AG08395 (cell line): Measurements from ENCODE around the gene APOBEC3A.
"Not testable (repeated sequence)": the region's sequence is repeated elsewhere in the genome, so short reads cannot be mapped to it uniquely, and the experiment has no call there.

Source experiments
- DNase-seq: peaks from one replicate; pipeline ENCODE4 v3.0.0; 2012; ENCODE audit warnings: mixed read lengths, low spot score

Gene APOBEC3A

DNA sequence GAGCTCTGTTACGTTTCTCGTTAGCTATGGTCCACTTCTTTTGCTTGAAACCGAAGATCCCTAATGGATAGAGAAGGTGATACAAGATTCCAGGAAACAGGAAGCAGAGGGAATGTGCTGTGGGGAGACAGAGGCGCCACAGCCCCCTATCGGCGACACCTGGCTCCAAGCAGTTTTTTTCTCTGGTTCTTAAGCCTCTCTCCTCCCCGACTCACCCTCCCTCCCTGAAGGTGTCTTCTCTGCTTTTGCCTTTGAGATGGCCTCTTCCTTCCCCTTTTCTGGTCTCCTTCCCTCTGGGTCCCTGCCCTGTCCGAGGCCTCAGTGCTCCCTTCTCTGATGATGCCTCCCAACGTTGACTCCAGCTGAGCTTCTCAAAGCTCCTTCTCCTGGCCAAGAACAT, 14.2 kb upstream of the APOBEC3A start:
- no peak for DNase-seq

DNA sequence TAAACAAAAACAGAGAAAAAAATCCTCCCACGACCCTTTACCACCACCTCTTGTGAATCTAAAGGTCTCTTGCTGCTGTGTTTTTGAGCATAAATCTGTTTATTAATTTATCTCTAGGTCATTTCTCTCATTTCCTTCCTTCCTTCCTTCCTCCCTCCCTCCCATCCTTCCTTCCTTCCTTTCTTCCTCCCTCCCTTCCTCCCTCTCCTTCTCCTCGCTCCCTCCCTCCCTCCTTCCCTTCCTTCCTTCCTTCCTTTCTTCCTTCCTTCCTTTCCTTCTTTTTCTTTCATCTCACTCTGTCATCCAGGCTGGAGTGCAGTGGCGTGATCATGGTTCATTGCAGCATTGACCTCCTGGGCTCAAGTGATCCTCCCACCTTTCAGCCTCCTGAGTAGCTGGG, 13.5 kb upstream of the APOBEC3A start:
- no peak for DNase-seq

DNA sequence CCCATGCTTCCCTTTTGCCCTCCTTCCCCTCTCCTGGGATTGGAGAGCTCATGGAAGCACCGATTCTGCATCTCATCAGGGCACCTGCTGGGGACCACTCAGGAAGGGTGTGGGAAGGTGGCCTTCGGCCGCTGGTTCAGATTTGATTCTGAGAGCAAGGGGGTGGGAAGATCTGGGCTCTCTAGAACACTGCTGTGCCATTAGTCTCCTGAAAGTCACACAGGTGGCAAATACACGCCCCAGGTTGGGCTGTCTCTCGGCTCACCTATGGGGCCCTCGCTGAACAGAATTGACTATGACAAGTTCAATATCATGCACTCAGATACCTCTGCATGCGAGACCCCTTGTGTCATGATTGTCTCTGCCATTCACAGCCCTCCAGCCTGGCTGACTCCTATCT, 12.8 kb upstream of the APOBEC3A start:
- DNase-seq, result no peak

DNA sequence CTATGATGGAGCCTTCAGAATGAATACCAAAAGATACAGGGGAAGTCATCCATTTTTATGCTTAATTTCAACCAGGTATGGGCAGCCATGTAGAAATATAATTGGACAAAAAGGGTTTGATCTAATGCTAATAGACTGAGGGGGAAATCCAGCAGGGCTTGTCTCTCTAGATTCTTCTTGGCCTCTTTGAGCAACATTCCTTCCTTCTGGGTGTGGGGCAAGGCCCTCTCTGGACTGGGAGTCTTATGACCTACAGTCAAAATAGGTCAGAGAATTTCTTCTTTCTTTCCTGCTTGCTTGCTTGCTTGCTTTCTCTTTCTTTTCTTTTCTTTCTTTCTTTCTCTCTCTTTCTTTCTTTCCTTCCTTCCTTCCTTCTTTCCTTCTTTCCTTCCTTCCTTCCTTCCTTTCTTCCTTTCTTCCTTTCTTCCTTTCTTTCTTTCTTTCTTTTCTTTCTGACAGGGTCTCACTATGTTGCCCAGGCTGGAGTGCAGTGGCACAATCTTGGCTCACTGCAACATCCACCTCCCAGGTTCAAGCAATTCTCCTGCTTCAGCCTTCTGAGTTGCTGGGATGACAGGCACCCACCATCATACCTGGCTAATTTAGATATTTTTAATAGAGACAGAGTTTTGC, 11.6 kb upstream of the APOBEC3A start:
- DNase-seq, result not testable (repeated sequence)

DNA sequence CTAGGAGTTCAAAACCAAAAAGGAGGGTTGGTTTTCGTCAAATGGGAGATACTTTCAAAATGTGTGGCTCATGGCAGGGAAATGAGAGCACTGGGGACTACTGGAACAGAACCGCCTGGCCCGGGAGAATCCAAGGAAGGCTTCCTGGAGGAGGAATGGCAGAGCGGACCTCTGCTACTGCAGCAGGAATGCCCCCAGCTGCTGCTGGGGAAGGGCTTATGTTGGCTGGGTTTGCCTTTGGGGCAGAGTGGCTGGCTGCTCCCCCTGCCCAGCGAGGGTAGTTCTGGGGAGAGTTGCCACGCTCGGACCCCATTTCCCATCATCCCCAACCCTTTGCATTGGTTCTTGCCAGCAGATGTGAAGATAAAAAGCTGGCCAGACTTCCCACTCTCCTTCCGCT, 10.6 kb upstream of the APOBEC3A start:
- no peak for DNase-seq

DNA sequence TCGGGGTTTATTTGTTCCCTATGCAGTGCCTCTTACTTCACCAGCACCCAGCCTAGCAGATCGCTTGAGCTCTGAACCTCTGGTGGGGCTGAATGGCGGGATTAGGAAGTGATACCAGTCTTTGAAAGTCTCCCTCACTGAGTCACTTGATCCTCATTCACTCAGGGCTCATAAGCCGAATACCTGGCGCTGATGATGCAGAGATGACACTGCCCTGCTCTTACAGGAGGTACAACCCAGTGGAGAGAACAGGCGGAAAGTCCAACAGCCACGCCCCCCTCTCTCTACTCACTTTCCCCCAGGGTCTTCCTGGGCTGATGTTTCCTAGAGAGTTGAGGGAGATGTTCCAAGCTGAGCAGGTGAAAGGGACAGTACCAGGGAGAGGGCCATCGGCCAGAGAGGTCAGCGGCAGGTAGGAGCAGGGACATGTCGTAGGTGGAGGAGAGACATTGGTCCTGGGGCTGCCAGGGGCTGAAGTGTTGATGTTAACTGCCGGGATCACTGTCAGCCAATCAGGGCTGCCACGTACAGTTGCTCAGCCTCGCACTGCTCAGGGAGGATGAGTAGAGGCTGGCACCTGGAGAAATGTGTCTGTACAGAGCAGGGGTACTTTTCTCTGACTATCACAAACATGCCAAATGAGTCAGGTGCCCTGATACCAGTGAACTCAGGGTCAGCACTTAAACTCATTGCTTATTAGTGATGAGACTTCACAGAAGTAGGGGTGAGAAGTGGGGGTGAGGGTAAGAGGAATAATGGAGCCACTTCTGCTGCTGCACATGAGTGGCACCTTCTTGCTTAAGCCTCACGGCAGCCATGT, 9.9 kb upstream of the APOBEC3A start:
- DNase-seq, result no peak

DNA sequence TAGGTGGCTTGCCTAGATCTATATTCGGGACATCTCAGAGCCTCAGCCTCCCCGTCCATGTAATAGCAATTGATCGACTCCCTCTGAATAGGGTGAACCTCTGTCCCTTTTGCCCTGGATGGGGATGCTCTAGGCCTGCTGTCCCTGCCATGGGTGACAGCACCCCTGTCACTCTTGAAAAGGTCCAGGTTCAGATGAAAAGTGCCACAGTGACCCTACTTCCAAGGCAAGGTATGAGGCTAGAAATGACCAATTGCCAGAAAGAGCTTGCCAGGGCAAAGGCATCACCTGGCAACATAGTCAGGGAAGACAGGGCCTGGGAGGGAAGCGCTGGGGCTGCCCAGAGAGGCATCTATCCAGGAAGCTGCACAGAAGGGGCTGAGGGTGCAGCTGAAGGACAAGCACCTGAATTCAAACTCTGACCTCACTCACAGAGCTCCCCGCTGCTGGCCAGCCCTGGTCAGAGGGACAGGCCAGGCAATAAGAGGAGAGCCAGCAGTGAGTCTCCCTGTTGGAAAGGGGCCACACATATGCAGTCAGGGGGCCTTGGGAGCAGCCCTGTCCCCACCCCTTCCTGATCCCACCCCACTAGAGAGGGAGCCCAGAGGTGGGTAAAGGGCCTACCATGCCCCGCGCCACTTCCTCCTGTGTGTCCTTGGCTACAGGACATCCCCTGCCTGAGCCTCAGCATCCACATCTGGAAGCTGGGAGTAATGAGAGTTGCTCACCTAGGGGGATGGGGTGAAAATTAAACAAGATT, 9.0 kb upstream of the APOBEC3A start:
- DNase-seq, result no peak

DNA sequence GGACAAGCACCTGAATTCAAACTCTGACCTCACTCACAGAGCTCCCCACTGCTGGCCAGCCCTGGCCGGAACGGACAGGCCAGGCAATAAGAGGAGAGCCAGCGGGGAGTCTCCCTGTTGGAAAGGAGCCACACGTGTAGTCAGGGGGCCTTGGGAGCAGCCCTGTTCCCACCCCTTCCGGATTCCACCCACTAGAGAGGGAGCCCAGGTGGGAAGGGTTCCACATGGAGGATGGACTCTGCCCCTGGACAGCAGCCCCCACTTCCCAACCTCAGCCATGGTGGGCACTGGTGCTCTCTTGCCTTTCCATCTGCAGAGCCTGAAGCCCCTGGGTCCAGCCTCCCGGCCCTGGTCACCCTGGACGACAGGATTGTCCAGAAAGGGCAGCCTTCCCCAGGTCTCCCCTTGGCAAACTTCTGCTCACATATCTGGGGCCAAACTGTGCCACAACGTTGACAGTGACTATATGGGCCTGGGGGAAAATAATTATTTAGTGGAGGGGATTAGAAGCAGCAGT, 7.5 kb upstream of the APOBEC3A start:
- DNase-seq, result no peak

DNA sequence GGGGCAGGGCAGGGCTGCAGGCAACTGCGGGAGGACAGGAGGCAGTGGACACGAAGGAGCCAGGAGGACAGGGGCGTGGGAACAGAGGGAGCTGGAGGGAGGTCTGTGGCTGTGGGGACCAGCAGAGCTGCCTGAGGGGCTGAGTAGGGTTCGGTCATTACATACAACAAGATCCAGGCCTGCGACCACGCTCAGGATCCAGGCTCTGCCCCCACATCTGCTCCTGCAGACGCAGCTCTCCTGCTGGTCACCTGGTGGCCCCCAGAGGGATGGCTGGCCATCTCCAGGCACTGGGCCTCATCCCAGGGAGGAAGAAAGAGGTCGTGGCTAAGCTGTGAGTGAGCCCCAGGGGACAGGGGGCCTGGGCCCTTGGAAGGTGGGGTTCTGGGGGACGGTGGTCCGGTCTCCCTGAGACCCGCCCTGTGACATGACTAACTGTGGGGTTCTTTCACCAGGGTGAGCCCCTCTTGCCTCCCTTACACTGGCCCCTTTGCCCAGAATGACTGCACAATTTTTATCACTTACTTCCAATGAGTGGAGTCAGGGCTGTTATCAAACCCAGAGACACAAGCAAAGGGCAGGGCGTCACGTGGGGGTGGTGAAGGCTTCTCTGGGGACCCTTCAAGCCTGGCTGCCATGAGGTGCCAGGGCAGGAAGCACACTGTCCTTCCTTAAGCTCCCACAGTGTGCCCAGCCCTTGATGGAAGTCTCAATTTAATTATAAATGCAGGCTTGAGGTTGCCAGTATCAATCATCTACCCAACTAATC, 6.7 kb upstream of the APOBEC3A start:
- no peak for DNase-seq

DNA sequence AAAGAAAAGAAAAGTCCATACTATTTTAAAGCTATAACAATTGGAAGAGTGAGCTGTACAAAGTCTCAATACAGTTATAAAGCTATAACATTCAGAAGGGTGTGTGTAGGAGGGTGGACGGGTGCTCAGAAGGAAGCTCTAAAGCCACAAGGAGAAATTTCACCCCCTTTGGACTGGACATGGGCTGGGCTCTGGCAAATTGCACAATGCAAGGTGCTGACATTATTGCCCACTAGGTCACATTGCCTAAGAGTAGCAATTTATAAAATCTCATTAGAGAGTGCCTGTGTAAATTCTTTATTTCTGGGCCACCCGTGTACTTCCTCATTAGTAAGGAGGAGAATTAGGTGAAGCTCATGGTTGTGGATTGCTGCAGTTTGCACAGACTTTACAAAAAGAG, 5.7 kb upstream of the APOBEC3A start:
- DNase-seq, result no peak

DNA sequence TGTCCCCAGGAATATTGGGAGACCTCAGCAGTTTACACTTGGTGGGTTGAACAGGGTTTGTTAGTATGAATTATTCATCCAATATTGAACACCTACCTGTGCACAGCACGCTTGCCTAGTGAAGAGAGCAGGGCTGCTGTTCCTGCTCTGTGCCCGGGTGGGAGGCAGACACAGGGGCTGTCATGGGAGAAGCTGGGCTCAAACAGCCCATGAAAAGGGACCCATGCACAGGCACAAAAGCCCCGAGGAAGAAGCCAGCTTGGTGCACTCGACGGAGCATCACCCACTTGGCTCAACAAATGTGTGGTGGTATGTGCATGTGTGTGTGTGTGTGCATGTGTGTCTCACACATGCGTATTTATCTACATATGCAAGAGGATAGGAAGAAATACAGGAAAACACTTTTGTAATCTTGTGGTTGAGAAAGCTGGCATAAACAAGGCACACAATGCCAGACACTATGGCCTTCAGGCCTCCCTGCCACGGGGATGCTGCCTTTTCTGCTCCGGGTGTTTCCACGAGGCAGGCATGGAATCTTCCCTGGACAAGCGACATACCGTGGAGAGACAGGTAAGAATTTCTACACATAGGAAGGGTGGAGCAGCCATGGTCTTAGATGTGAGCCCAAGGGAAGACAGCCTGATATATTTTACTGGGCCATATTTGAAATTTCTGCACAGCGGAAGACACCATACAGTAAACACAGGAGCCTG, 5.0 kb upstream of the APOBEC3A start:
- no peak for DNase-seq

DNA sequence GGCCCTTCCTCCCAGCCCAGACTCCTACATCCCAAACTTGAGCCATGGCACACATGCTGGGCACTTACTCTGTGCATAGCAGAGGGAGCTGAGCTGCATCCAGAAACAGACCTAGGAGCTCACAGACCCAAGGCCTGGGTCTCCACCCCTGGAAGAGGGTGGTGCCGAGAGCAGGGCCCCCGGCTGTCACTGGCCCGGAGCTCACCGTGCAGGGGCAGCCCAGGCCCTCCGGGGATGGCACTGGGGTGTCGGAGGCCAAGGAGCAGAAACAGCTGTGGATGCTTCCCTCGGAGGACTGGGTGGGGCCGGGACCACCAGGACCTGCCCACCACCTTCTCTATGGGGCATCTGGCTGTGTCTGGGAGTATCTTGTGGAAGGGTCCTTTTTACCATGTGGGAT, 4.3 kb upstream of the APOBEC3A start:
- DNase-seq, result no peak

DNA sequence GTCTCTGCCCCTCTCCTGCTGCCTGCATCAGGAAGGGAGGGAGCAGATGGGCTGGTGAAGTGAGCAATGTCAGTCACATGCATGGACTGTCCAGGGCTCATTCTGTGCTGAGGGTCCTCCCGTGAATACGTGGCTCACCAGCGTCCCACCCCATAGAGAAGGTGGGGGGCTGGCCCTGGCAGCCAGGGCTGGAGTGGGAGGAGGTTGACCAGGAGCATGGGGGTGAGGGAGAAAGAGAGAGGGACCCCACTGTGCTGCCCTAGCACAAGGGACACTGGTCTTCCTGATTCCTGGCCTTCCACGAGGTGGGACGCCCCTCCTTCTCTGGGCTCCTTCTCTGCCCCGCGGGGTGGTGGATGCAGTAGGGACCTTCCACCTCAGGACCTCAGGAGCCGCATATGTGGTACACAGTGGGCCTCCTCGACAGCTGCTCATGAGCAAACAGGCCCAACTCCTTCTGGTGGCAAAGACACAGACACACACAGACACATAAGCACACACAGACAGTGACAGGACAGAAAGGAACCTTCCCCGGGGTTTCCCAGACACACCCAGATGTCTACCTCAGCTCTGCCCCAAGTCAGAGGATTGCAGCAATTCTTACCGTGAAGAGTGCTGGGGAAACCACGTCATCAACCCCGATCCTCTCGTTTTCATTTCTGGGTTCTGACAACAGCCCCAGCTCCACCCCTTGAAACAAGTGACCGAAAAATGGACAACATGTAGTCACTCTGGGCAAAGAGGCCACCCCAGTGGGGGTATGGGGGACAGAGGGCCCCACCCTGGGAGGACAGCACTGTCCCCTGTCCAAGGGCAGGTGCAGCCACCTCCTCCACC, 3.6 kb upstream of the APOBEC3A start:
- no peak for DNase-seq

DNA sequence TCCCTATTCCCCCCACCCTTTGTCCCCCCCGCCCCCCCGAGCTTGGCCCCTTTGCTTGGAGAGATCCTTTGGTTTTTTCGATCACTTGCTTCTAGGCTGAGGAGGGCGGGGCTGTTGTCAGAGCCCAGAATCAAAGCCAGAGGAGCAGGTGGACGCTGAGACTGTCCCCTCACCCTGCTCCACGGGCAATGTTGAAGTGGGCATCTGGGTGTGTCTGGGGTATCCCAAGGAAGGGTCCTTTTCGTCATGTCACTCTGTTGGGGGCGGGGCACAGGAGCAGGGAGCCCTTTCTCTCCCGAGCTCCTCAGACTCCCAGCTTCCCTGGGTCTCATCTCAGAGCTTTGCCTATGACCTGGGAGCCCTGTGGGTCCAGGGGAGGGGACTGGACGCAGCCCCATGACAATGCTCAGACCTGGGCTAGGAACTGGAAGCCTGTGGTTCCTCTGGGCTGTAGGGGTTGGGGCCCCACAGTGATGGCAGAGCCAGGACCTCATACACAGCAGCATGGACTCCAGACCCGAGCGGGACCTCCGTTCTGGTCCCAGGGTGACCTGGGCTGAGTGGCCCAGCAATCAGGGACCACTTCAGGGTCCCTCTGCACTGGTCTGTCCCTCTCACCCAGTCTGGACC, 2.9 kb upstream of the APOBEC3A start:
- DNase-seq, result no peak

DNA sequence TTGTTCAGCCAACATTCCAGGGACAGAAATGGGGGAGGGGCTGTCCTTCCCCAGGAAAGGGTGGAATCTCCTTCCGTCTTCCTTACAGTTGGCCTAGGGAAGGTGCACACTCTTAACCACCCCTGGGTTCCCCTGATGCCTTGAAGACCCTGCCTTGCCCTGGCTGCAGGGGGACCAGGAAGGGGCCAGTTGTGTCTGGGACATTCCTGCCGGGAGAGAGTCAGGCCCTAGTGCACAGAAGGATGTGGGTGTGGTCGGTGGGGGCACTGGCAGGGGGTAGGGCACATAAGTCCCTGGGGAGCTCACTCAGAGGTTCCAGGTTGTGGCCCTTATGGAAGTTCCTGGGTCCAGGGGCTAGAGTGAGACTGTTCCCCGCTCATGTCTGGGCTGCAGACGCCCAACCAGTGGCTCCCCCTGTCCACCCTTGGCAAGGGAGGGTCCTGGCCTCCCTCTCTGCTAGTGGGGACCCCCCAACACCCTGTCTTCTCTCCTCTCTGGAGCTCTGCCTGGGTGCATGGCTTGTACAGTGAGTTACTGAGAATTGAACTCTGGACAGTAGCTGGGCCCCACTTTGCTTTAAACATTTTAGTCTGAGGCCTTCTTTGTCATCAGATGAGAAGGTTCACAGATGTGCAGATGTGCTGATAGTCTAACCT, 2.0 kb upstream of the APOBEC3A start:
- DNase-seq, result no peak

DNA sequence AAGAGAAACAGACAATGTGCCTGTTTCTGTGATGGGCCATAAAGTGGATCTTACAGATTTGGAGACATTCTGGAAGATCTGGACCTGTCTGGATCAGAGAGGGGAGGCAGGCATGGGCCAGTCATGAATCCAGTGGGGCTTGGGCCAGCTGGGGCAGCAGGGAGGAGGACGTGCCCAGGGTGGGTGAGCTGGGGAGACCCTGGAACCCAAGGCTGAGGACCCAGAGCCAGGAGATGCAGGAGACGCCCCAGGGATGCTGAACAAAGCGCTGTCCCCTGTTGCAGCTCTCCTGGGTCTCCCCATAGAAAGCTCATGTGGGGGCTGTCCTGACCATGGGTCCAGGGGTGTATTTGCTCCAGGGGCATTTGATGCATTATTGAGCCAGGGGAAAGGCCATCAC, 1.5 kb upstream of the APOBEC3A start:
- DNase-seq, result no peak

DNA sequence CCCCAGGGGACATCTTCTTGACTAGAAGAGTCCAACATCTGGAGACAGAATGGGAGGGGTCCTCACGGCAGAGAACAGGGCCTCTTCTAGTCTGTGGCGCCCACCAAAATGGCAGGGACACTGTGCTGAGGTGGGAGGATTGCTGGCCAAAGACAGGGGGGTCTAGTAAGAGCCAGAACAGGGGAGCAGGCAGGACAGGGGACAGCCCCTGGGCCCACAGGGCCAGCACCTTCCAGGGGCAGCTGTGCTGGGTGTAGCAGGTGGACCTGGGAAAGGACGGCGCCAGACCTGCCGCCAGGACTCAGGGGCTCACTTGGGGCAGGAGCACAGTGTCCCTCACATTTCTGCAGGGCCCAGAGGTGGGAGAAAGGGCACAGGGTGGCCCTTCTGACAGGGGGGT, 858 bp upstream of the APOBEC3A start:
- no peak for DNase-seq

DNA sequence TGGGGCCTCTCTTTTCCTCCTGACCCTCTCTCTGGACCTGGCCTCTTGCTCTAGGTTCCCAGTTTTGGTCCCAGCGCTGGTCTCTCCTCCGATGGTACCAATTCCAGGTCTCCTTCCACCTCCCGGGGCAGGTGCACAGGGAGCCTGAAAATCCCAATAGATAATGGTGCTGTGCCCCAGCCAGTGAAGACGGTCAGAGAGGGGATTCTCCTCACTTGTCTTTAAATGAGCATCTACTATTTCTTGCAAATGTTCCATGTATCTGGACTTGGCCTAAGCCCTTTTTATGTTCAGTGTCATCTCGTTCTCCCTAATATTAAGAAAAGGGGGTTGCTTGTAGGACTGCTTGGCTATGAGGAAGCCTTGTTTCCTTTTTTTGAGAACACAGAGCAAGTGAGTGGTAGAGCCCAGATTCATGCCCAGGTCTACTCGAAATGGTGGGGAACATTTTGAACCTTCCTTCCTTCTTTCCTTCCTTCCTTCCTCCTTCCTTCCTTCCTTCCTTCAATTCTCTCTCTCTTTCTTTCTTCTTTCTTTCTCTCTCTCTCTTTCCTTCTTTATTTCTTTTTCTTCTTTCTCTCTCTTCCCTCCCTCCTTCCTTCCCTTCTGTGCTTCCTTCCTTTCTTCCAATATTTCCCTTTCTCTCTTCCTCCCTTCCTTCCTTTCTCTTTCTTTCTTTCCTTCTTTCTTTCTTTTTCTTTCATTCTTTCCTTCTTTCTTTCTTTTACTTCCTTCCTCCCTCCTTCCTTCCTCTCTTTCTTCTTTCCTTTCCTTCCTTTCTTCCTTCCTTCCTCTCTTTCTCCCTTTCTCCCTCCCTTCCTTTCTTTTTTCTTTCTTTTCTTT, 620 bp downstream of the APOBEC3A start:
- no peak for DNase-seq

DNA sequence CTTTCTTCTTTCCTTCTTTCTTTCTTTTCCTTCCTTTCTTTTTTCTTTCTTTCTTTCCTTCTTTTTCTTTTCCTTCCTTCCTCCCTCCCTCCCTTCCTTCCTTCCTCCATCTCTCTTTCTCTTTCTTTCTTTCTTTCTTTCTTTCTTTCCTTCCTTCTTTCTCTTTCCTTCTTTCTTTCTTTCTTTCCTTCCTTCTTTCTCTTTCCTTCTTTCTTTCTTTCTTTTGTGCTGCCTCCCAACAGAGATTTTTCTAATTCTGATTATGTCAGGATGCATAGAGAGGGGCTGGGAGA, 1.2 kb downstream of the APOBEC3A start:
- DNase-seq, result not testable (repeated sequence)
